Measurements from ENCODE around the gene LSM11.

- TF ChIP-seq CREB5 (CRISPR knock-in tag; IDR thresholded peaks at IDR 0.05; ENCODE audit: low read depth) (no peak), RARB (CRISPR knock-in tag; IDR thresholded peaks at IDR 0.05) (no peak)
These were observed 35.7 kb downstream of the LSM11 start for GRCh38 chr5:157779221-157779620.

Data from SK-N-SH treated with all-trans-retinoic acid at 6 μM for 48 hours (cell line).